Activated T-helper 1 cell treated with anti-CD3 and anti-CD28 coated beads, Interleukin-12 subunit alpha, Interleukin-12 subunit beta, Interleukin-2, Interleukin-4 antibody, amounts not matched to agents 30 ng/mL and 10 ng/mL and 1 ng/mL, durations not matched to agents 14 hours and 24 hours and 36 hours (primary cell): ENCODE results near the gene CNNM2. TPM values are rescaled to one million over a fixed set of nuclear protein-coding genes. Genes with fewer than 3 reads are reported as not detected.
"Not testable (repeated sequence)": the region's sequence is repeated elsewhere in the genome, so short reads cannot be mapped to it uniquely, and the experiment has no call there.

Source experiments
- DNase-seq: peaks from one replicate; pipeline ENCODE4 v3.0.0; 2021; ENCODE audit warnings: low spot score
- H3K27ac Mint-ChIP-seq: one replicate; pipeline ENCODE4 v1.8.0; 2021; ENCODE audit warnings: mild to moderate bottlenecking, mixed read lengths
- H3K27me3 Mint-ChIP-seq: one replicate; pipeline ENCODE4 v1.8.0; 2022; ENCODE audit warnings: mild to moderate bottlenecking, moderate library complexity, mixed read lengths; ENCODE audit not compliant: insufficient read depth
- H3K36me3 Mint-ChIP-seq: one replicate; pipeline ENCODE4 v1.8.0; 2021; ENCODE audit warnings: low read depth, mixed read lengths
- H3K4me1 Mint-ChIP-seq: one replicate; pipeline ENCODE4 v1.8.0; 2021; ENCODE audit warnings: low read depth, mixed read lengths
- H3K4me3 Mint-ChIP-seq: one replicate; pipeline ENCODE4 v1.8.0; 2021; ENCODE audit warnings: mild to moderate bottlenecking, moderate library complexity, mixed read lengths
- H3K9me3 Mint-ChIP-seq: one replicate; pipeline ENCODE4 v1.8.0; 2021; ENCODE audit warnings: mixed read lengths
- intact Hi-C: fragments of 100-400 bp; cut with micrococcal nuclease; formaldehyde crosslinking; loops from one replicate; pipeline ENCODE4 v1.15.1; 2024
- total RNA-seq: library from RNA; stranded (reverse); gene quantifications from 2 replicates; pipeline ENCODE4 v1.2.3, GENCODE V29; 2022

CNNM2 gene
- total RNA-seq, 1 donor from 2014 or later: 5.5 TPM

GRCh38 chr10:102988404-102989314 is 70.6 kb downstream of the CNNM2 start:
- Mint-ChIP-seq H3K9me3 (no peaks in the 10 kb centered on the region), H3K4me3 (no peak overlapping the region), H3K36me3 (no peaks in the 10 kb centered on the region), H3K4me1 (no peaks in the 10 kb centered on the region), H3K27me3 (peaks cover 5% of the 10 kb centered on the region), H3K27ac (no peak overlapping the region)
- DNase-seq: no peak
- intact Hi-C loops: no loop called here

- no peaks in the 10 kb centered on the region for H3K9me3 Mint-ChIP-seq
- no peaks in the 10 kb centered on the region for H3K36me3 Mint-ChIP-seq
- H3K27me3 Mint-ChIP-seq: peaks cover 5% of the 10 kb centered on the region
- no peak overlapping the region for H3K4me3 Mint-ChIP-seq
- intact Hi-C loops: no loop called here
- DNase-seq: no peak
- peak overlapping the region; percentile 48 for H3K27ac Mint-ChIP-seq
- H3K4me1 Mint-ChIP-seq: peaks cover 5% of the 10 kb centered on the region
Measured at GRCh38 chr10:102994531-102995295, 76.6 kb downstream of the CNNM2 start.

- intact Hi-C loops: no loop called here
- Mint-ChIP-seq H3K27ac (no peak overlapping the region), H3K4me1 (peaks cover 5% of the 10 kb centered on the region), H3K27me3 (peaks cover 5% of the 10 kb centered on the region), H3K36me3 (no peaks in the 10 kb centered on the region), H3K4me3 (no peak overlapping the region), H3K9me3 (no peaks in the 10 kb centered on the region)
- no peak for DNase-seq
Measured at GRCh38 chr10:102996876-102997275, 78.8 kb downstream of the CNNM2 start.

- no peaks in the 10 kb centered on the region for H3K9me3 Mint-ChIP-seq
- no peak overlapping the region for H3K27ac Mint-ChIP-seq
- intact Hi-C loops: no loop called here
- no peak for DNase-seq
- no peaks in the 10 kb centered on the region for H3K36me3 Mint-ChIP-seq
- peaks cover 5% of the 10 kb centered on the region for H3K4me1 Mint-ChIP-seq
- H3K27me3 Mint-ChIP-seq: peaks cover 2% of the 10 kb centered on the region
- H3K4me3 Mint-ChIP-seq: no peak overlapping the region
Measured at GRCh38 chr10:102997998-102998397, 79.9 kb downstream of the CNNM2 start.

- Mint-ChIP-seq H3K27ac (no peak overlapping the region), H3K27me3 (peaks cover 2% of the 10 kb centered on the region), H3K9me3 (no peaks in the 10 kb centered on the region), H3K4me1 (peaks cover 5% of the 10 kb centered on the region), H3K4me3 (no peak overlapping the region), H3K36me3 (no peaks in the 10 kb centered on the region)
- DNase-seq: no peak
- intact Hi-C loops: no loop called here
Measured at GRCh38 chr10:102998399-102998907, 80.4 kb downstream of the CNNM2 start.

GRCh38 chr10:103000050-103000449 is 82.0 kb downstream of the CNNM2 start:
- H3K4me1 Mint-ChIP-seq, H3K9me3 Mint-ChIP-seq, intact Hi-C loops, DNase-seq, H3K27me3 Mint-ChIP-seq, H3K27ac Mint-ChIP-seq, H3K4me3 Mint-ChIP-seq, H3K36me3 Mint-ChIP-seq: not testable (repeated sequence)

GRCh38 chr10:103007017-103007416 is 88.9 kb downstream of the CNNM2 start:
- Mint-ChIP-seq H3K27ac (no peak overlapping the region), H3K4me3 (no peak overlapping the region), H3K9me3 (peaks cover 11% of the 10 kb centered on the region), H3K4me1 (no peaks in the 10 kb centered on the region), H3K36me3 (no peaks in the 10 kb centered on the region), H3K27me3 (peaks cover 7% of the 10 kb centered on the region)
- DNase-seq: no peak
- intact Hi-C loops: no loop called here

- no peak overlapping the region for H3K27ac Mint-ChIP-seq
- intact Hi-C loops: no loop called here
- H3K9me3 Mint-ChIP-seq: no peaks in the 10 kb centered on the region
- H3K4me1 Mint-ChIP-seq: no peaks in the 10 kb centered on the region
- no peak overlapping the region for H3K4me3 Mint-ChIP-seq
- no peaks in the 10 kb centered on the region for H3K36me3 Mint-ChIP-seq
- peaks cover 11% of the 10 kb centered on the region for H3K27me3 Mint-ChIP-seq
- DNase-seq: no peak
Measured at GRCh38 chr10:103013416-103013815, 95.3 kb downstream of the CNNM2 start.

GRCh38 chr10:103019425-103019824 is 101.3 kb downstream of the CNNM2 start:
- Mint-ChIP-seq H3K27me3 (peaks cover 7% of the 10 kb centered on the region), H3K27ac (no peak overlapping the region), H3K9me3 (no peaks in the 10 kb centered on the region), H3K36me3 (no peaks in the 10 kb centered on the region), H3K4me3 (no peak overlapping the region), H3K4me1 (no peaks in the 10 kb centered on the region)
- no peak for DNase-seq
- intact Hi-C loops: no loop called here

- DNase-seq: no peak
- peaks cover 11% of the 10 kb centered on the region for H3K27me3 Mint-ChIP-seq
- H3K4me1 Mint-ChIP-seq: no peaks in the 10 kb centered on the region
- H3K4me3 Mint-ChIP-seq: no peak overlapping the region
- no peaks in the 10 kb centered on the region for H3K9me3 Mint-ChIP-seq
- no peaks in the 10 kb centered on the region for H3K36me3 Mint-ChIP-seq
- H3K27ac Mint-ChIP-seq: no peak overlapping the region
- intact Hi-C loops: no loop called here
Measured at GRCh38 chr10:103021150-103021899, 103.2 kb downstream of the CNNM2 start.

GRCh38 chr10:103021900-103022293 is 103.8 kb downstream of the CNNM2 start:
- Mint-ChIP-seq H3K4me3 (no peak overlapping the region), H3K36me3 (no peaks in the 10 kb centered on the region), H3K27me3 (peaks cover 11% of the 10 kb centered on the region), H3K9me3 (no peaks in the 10 kb centered on the region), H3K4me1 (no peaks in the 10 kb centered on the region), H3K27ac (no peak overlapping the region)
- intact Hi-C loops: no loop called here
- DNase-seq: no peak

GRCh38 chr10:103025696-103026095 is 107.6 kb downstream of the CNNM2 start:
- Mint-ChIP-seq H3K27ac (no peak overlapping the region), H3K36me3 (no peaks in the 10 kb centered on the region), H3K9me3 (no peaks in the 10 kb centered on the region), H3K27me3 (peaks cover 6% of the 10 kb centered on the region), H3K4me3 (no peak overlapping the region), H3K4me1 (no peaks in the 10 kb centered on the region)
- DNase-seq: no peak
- intact Hi-C loops: no loop called here
